NOMO-1 (cell line): Measurements from ENCODE around the gene GPR15LG.
"Not testable (repeated sequence)": the region's sequence is repeated elsewhere in the genome, so short reads cannot be mapped to it uniquely, and the experiment has no call there.

Experiments used
- DNase-seq, 2 experiments: peaks; one replicate each; lab custom pipeline; 2025; ENCODE audit not compliant: unreplicated experiment in 2 of 2; lab: John Stamatoyannopoulos, UW

Gene GPR15LG

GRCh38 chr10:84164442-84164841 is 9.2 kb upstream of the GPR15LG start:
- no peak for DNase-seq

GRCh38 chr10:84166620-84167288 is 6.8 kb upstream of the GPR15LG start:
- no peak for DNase-seq

GRCh38 chr10:84167289-84167653 is 6.3 kb upstream of the GPR15LG start:
- not testable (repeated sequence) for DNase-seq

GRCh38 chr10:84168382-84168781 is 5.2 kb upstream of the GPR15LG start:
- DNase-seq: not testable (repeated sequence)

GRCh38 chr10:84171237-84171636 is 2.4 kb upstream of the GPR15LG start:
- DNase-seq: not testable (repeated sequence)

- peak in 1 of 2 experiments; percentile 30 for DNase-seq
These were observed 1.7 kb upstream of the GPR15LG start for GRCh38 chr10:84171700-84172466.

- DNase-seq: no peak
These were observed 889 bp upstream of the GPR15LG start for GRCh38 chr10:84172467-84173356.

GRCh38 chr10:84175436-84175835 is 1.8 kb downstream of the GPR15LG start:
- DNase-seq: no peak

GRCh38 chr10:84176351-84176750 is 2.8 kb downstream of the GPR15LG start:
- no peak for DNase-seq

GRCh38 chr10:84176836-84177474 is 3.4 kb downstream of the GPR15LG start:
- no peak for DNase-seq

- DNase-seq: peak; percentile 12 to 42
These were observed 4.0 kb downstream of the GPR15LG start for GRCh38 chr10:84177541-84178141.

- DNase-seq: no peak
These were observed 4.6 kb downstream of the GPR15LG start for GRCh38 chr10:84178160-84178609.

GRCh38 chr10:84179059-84179710 is 5.6 kb downstream of the GPR15LG start:
- no peak for DNase-seq

- not testable (repeated sequence) for DNase-seq
These were observed 6.8 kb downstream of the GPR15LG start for GRCh38 chr10:84180386-84180785.

GRCh38 chr10:84181631-84182030 is 8.0 kb downstream of the GPR15LG start:
- DNase-seq: no peak

GRCh38 chr10:84184517-84184916 is 10.9 kb downstream of the GPR15LG start:
- no peak for DNase-seq

GRCh38 chr10:84185526-84186175 is 12.1 kb downstream of the GPR15LG start:
- no peak for DNase-seq

- no peak for DNase-seq
These were observed 15.2 kb downstream of the GPR15LG start for GRCh38 chr10:84188815-84189214.

- DNase-seq: no peak
These were observed 17.0 kb downstream of the GPR15LG start for GRCh38 chr10:84190621-84191020.
